GM23248 (cell line): ENCODE data around the gene ERGIC2. TPM values are rescaled to one million over a fixed set of nuclear protein-coding genes. Genes with fewer than 3 reads are reported as not detected.

Source experiments
- DNase-seq: peaks from one replicate; pipeline ENCODE4 v3.0.0-alpha.2; 2015
- H2AFZ ChIP-seq: fragments of 200-600 bp; sonication (generic); 2 replicates; pipeline ENCODE4 v1.6.1; 2016; ENCODE audit warnings: antibody characterized with exemption
- H3F3A ChIP-seq: fragments of 200-600 bp; sonication (generic); 2 replicates; pipeline ENCODE4 v1.6.1; 2016; ENCODE audit warnings: mild to moderate bottlenecking, antibody characterized with exemption, mixed run types; ENCODE audit not compliant: insufficient read depth
- H3K27ac ChIP-seq: fragments of 200-600 bp; sonication (generic); 2 replicates; pipeline ENCODE4 v1.5.1; 2016; ENCODE audit warnings: mild to moderate bottlenecking
- H3K27me3 ChIP-seq: fragments of 200-600 bp; sonication (generic); replicated peaks from 2 replicates; pipeline ENCODE4 v1.6.1; 2016; ENCODE audit warnings: mild to moderate bottlenecking; ENCODE audit not compliant: insufficient read depth
- H3K36me3 ChIP-seq: fragments of 200-600 bp; sonication (generic); 2 replicates; pipeline ENCODE4 v1.6.1; 2016; ENCODE audit warnings: low read depth, mild to moderate bottlenecking
- H3K4me1 ChIP-seq: fragments of 200-600 bp; sonication (generic); 2 replicates; pipeline ENCODE4 v1.6.1; 2016; ENCODE audit warnings: mild to moderate bottlenecking; ENCODE audit not compliant: insufficient read depth
- H3K4me2 ChIP-seq: fragments of 200-600 bp; sonication (generic); one replicate; pipeline ENCODE4 v1.6.1; 2016; ENCODE audit warnings: mild to moderate bottlenecking; ENCODE audit not compliant: unreplicated experiment
- H3K4me3 ChIP-seq: fragments of 200-600 bp; sonication (generic); 2 replicates; pipeline ENCODE4 v1.5.1; 2016; ENCODE audit warnings: mild to moderate bottlenecking
- H3K79me2 ChIP-seq: fragments of 200-600 bp; sonication (generic); 2 replicates; pipeline ENCODE4 v1.6.1; 2016; ENCODE audit warnings: mild to moderate bottlenecking; ENCODE audit not compliant: insufficient read depth
- H3K9ac ChIP-seq: fragments of 200-600 bp; sonication (generic); 2 replicates; pipeline ENCODE4 v1.6.1; 2016; ENCODE audit warnings: mild to moderate bottlenecking
- H3K9me2 ChIP-seq: fragments of 200-600 bp; sonication (generic); 2 replicates; pipeline ENCODE4 v1.6.1; 2016; ENCODE audit warnings: mixed run types, mild to moderate bottlenecking, moderate library complexity; ENCODE audit not compliant: insufficient read depth
- H3K9me3 ChIP-seq: fragments of 200-600 bp; sonication (generic); one replicate; pipeline ENCODE4 v1.6.1; 2017; ENCODE audit warnings: low read depth
- H4K20me1 ChIP-seq: fragments of 200-600 bp; sonication (generic); 2 replicates; pipeline ENCODE4 v1.6.0; 2016; ENCODE audit not compliant: insufficient read depth
- EZH2 ChIP-seq: fragments of 200-600 bp; sonication (generic); IDR thresholded peaks from 2 replicates; pipeline ENCODE4 v1.6.1; 2018; ENCODE audit warnings: antibody characterized with exemption, mild to moderate bottlenecking; ENCODE audit not compliant: insufficient read depth, poor library complexity, severe bottlenecking
- EZH2phosphoT487 ChIP-seq: fragments of 200-600 bp; sonication (generic); IDR thresholded peaks from 2 replicates; pipeline ENCODE4 v1.6.1; 2018; ENCODE audit warnings: antibody characterized with exemption, moderate library complexity, mild to moderate bottlenecking, low read depth; ENCODE audit not compliant: insufficient read depth
- WGBS, 2 experiments: methylation state at CpG; one replicate each; pipeline ENCODE4 v1.1.6; 2015 to 2017; ENCODE audit warnings: low lambda C conversion rate in 2 of 2, low coverage in 1 of 2; ENCODE audit errors: missing lambda C conversion rate in 2 of 2; 5-methylcytosine and 5-hydroxymethylcytosine counted together
- in situ Hi-C: fragments of 300-500 bp; cut with MboI; formaldehyde crosslinking; loops from 2 replicates; pipeline ENCODE4 v1.15.0; 2020
- polyA plus RNA-seq: library from polyadenylated mRNA; unstranded; fragments of >200 nt; fragmentation: Nextera tagmentation; extraction: Ambion mirVana; gene quantifications from 2 replicates; pipeline ENCODE4 v1.2.1, GENCODE V29; 2016
- total RNA-seq: library from RNA; depleted of rRNA; stranded (reverse); fragments of >200 nt; shearing (Covaris generic); gene quantifications from 2 replicates; pipeline ENCODE4 v1.2.3, GENCODE V29; 2014

ERGIC2 gene
- total and polyA plus RNA-seq, 2 experiments from 2014 or later: 171 to 179 TPM

DNA sequence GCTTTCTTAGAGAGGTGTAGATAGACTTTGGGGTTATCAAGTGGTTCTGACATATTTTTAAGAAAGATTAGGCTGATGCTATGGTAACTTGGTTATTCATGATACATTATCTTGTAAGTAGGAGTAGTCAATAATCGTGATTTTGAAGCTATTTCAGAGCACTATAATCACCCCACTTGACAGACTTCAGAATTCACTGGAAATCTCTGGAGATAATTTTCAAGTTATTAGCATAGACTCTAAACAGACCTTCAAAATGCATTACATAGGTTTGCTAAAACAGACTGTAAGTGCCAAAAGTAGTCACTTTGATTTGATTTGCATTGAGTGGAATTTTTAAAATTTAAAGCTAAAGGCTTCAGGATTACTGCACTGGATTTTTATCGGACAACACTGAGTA is 74.3 kb downstream of the ERGIC2 start:
- no peaks in the 10 kb centered on the region for H3K9me2 ChIP-seq
- H3K36me3 ChIP-seq: no peaks in the 10 kb centered on the region
- no peaks in the 10 kb centered on the region for H3K9me3 ChIP-seq
- TF ChIP-seq EZH2phosphoT487 (no peak), EZH2 (no peak)
- no peak overlapping the region for H2AFZ ChIP-seq
- no peaks in the 10 kb centered on the region for H3K4me1 ChIP-seq
- in situ Hi-C loops: no loop called here
- H3F3A ChIP-seq: no peaks in the 10 kb centered on the region
- H3K79me2 ChIP-seq: no peaks in the 10 kb centered on the region
- H3K27ac ChIP-seq: no peak overlapping the region
- DNase-seq: no peak
- no peak overlapping the region for H3K4me2 ChIP-seq
- WGBS, 2 experiments: 72 to 77% methylated on average over 2 of the region's 2 CpGs
- no peaks in the 10 kb centered on the region for H4K20me1 ChIP-seq
- H3K27me3 ChIP-seq: no peaks in the 10 kb centered on the region
- H3K9ac ChIP-seq: no peak overlapping the region
- no peak overlapping the region for H3K4me3 ChIP-seq

DNA sequence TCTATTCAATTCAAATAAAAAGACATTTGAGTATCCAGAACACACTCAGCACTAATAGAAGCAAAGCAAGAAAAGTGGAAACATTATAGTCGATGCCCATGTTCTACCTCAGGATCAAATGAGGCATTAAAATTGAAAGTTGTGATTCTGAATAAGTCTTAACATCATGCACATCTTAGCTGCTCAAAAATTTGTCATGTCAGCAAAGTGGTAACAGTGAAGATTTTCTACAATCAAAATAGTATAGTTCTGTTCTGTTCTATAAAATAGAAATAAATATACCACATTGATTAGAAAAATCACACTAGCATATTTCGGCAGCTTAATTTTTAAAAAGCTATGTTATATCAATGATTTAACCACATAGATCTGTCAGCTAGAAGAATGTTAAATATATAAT is 74.7 kb downstream of the ERGIC2 start:
- H2AFZ ChIP-seq: no peak overlapping the region
- in situ Hi-C loops: no loop called here
- no peak for TF ChIP-seq EZH2
- no peak for TF ChIP-seq EZH2phosphoT487
- H3K4me2 ChIP-seq: no peak overlapping the region
- 94 to 98% methylated on average over 2 of the region's 2 CpGs for WGBS, 2 experiments
- DNase-seq: no peak
- H3F3A ChIP-seq: no peaks in the 10 kb centered on the region
- no peaks in the 10 kb centered on the region for H3K9me3 ChIP-seq
- no peaks in the 10 kb centered on the region for H3K4me1 ChIP-seq
- no peak overlapping the region for H3K9ac ChIP-seq
- no peaks in the 10 kb centered on the region for H3K79me2 ChIP-seq
- H3K9me2 ChIP-seq: no peaks in the 10 kb centered on the region
- no peak overlapping the region for H3K4me3 ChIP-seq
- H3K36me3 ChIP-seq: no peaks in the 10 kb centered on the region
- H3K27me3 ChIP-seq: no peaks in the 10 kb centered on the region
- no peaks in the 10 kb centered on the region for H4K20me1 ChIP-seq
- no peak overlapping the region for H3K27ac ChIP-seq

DNA sequence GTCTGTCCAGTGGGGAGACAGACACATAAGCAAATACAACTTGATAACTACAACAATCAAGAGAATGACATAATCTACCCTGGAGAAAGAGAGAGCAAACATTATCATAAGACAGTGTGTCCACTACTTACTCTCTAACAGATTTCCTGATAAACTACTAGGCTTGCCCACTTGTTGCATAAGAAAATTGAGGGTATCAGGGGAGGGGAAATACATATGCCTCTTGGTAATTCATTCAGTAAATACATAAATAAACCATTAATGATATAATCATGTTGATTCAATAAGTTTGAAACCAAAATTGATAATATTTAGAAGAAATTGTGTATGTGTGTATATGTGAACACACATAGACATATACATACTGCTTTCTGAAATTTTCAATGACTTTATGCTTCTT is 76.6 kb downstream of the ERGIC2 start:
- H3F3A ChIP-seq: no peaks in the 10 kb centered on the region
- H3K4me1 ChIP-seq: no peaks in the 10 kb centered on the region
- no peaks in the 10 kb centered on the region for H3K9me2 ChIP-seq
- H3K27ac ChIP-seq: no peak overlapping the region
- no peaks in the 10 kb centered on the region for H3K79me2 ChIP-seq
- H3K4me3 ChIP-seq: no peak overlapping the region
- H3K9me3 ChIP-seq: no peaks in the 10 kb centered on the region
- no peak overlapping the region for H3K9ac ChIP-seq
- no peak overlapping the region for H3K4me2 ChIP-seq
- no peak for DNase-seq
- H3K36me3 ChIP-seq: no peaks in the 10 kb centered on the region
- in situ Hi-C loops: no loop called here
- no peaks in the 10 kb centered on the region for H3K27me3 ChIP-seq
- no peaks in the 10 kb centered on the region for H4K20me1 ChIP-seq
- no peak for TF ChIP-seq EZH2
- TF ChIP-seq EZH2phosphoT487: no peak
- no peak overlapping the region for H2AFZ ChIP-seq

DNA sequence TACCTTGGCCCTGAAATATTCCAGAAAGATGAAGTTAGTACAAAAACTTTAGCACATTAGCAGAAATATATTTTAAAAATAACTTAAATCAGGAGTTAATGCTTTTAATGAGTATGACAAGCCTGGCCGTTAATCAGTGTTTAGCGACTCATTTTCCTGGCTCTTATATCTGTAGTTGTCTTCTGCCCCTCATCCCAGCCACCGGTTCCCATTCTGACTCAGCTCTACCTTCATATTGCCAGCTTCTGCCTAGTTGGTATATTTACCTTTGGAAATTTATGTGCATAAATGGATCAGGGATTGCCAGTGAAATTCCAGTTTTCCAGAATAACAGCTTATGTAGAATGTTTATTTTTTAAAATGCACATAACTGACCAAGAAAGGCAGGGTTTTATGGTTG is 79.9 kb downstream of the ERGIC2 start:
- Histone ChIP-seq H3K9me2 (no peaks in the 10 kb centered on the region), H3F3A (no peaks in the 10 kb centered on the region), H3K36me3 (no peaks in the 10 kb centered on the region), H3K79me2 (no peaks in the 10 kb centered on the region), H3K4me2 (no peak overlapping the region), H4K20me1 (no peaks in the 10 kb centered on the region), H3K27me3 (no peaks in the 10 kb centered on the region), H3K4me1 (no peaks in the 10 kb centered on the region), H3K9ac (no peak overlapping the region), H2AFZ (no peak overlapping the region), H3K27ac (no peak overlapping the region), H3K9me3 (no peaks in the 10 kb centered on the region), H3K4me3 (no peak overlapping the region)
- in situ Hi-C loops: no loop called here
- no peak for TF ChIP-seq EZH2phosphoT487
- TF ChIP-seq EZH2: no peak
- no peak for DNase-seq
- WGBS, 2 experiments: 46 to 48% methylated on average over 3 of the region's 3 CpGs

DNA sequence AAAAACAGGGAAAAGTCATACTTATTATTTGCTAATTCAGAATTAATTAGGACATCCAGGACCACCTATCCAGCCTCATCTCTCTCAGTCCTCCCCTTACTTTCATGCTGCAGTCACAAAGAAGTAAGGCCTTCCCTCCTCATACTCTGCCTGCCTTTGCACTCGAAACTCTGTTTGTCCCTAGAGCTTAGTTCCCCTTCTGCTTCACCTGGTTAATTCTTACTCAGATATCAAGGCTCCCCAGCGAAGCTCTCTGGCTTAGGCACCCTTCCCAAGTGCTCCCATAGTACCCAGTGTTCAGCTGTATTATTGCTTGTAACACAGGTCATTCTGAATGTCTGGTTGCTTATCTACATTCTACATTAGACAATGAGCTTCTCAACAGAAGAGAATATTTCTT is 81.3 kb downstream of the ERGIC2 start:
- no peaks in the 10 kb centered on the region for H3K79me2 ChIP-seq
- in situ Hi-C loops: no loop called here

More for the DNA sequence above, 81.3 kb downstream of the ERGIC2 start:
- DNase-seq: no peak
- no peak overlapping the region for H3K4me3 ChIP-seq
- H3K9me2 ChIP-seq: no peaks in the 10 kb centered on the region
- H3K27ac ChIP-seq: no peak overlapping the region
- H3K9me3 ChIP-seq: no peaks in the 10 kb centered on the region
- TF ChIP-seq EZH2phosphoT487 (no peak), EZH2 (no peak)
- no peaks in the 10 kb centered on the region for H3K36me3 ChIP-seq
- H3K4me2 ChIP-seq: no peak overlapping the region
- no peaks in the 10 kb centered on the region for H3F3A ChIP-seq
- 72 to 76% methylated on average over 2 of the region's 2 CpGs for WGBS, 2 experiments
- no peaks in the 10 kb centered on the region for H3K27me3 ChIP-seq
- no peak overlapping the region for H3K9ac ChIP-seq
- H2AFZ ChIP-seq: no peak overlapping the region
- no peaks in the 10 kb centered on the region for H3K4me1 ChIP-seq
- no peaks in the 10 kb centered on the region for H4K20me1 ChIP-seq
